Measurements from ENCODE around the gene GIPR. TPM values are rescaled to one million over a fixed set of nuclear protein-coding genes. Genes with fewer than 3 reads are reported as not detected.

The GIPR gene
- total RNA-seq, 5 donors from 2014 or later (not counting 1 experiment from before 2014, with no cell fraction given), result 6.9 to 10.8 (median 7.1) TPM

GRCh38 chr19:45729800-45730290, 61.8 kb downstream of the GIPR start:
- 19% methylated on average over 7 of the region's 10 CpGs for WGBS (ENCODE audit: insufficient coverage)
- ChIA-PET POLR2A (no interaction called here), CTCF (interaction anchor here (0.6 to 1.5 kb wide), 4 partner anchors 13 to 26 kb away, joined by 3 to 7 read pairs (median 4); no protein-coding TSS in a partner anchor)
- Histone ChIP-seq H3K9me3 (no peaks in the 10 kb centered on the region), H3K36me3 (ENCODE audit: control insufficient read depth in 2 of 2, extremely low read depth in 1 of 2, insufficient read depth in 1 of 2, low read length in 1 of 2) (peaks cover 0 to 4% of the 10 kb centered on the region in 2 donors), H3K27ac (ENCODE audit: low read length) (peak overlapping the region; percentile 64), H3K4me3 (ENCODE audit: control insufficient read depth in 1 of 2, extremely low read depth in 1 of 2, low read length in 1 of 2) (peak overlapping the region; percentile 63 to 82), H3K27me3 (replicated peaks in 1 of 2; ENCODE audit: control insufficient read depth in 2 of 2, extremely low read depth in 1 of 2, insufficient read depth in 2 of 2, low read length in 1 of 2) (no peaks in the 10 kb centered on the region), H3K4me1 (ENCODE audit: control insufficient read depth in 1 of 2, extremely low read depth in 1 of 2, insufficient read depth in 2 of 2, low read length in 2 of 2) (peaks cover 9 to 37% of the 10 kb centered on the region in 2 experiments)
- Mint-ChIP-seq H3K36me3 (no peaks in the 10 kb centered on the region), H3K27ac (peak overlapping the region; percentile 60 to 91), H3K4me3 (peak overlapping the region; percentile 82 to 95 (median 92)), H3K9me3 (no peaks in the 10 kb centered on the region), H3K27me3 (no peaks in the 10 kb centered on the region), H3K4me1 (peaks cover 36 to 39% (median 38%) of the 10 kb centered on the region in 3 donors)
- ATAC-seq (replicated peaks in 1 of 4) (no peak), DNase-seq (no peak)

GRCh38 chr19:45730368-45731288, 62.6 kb downstream of the GIPR start, which contains the start of gene FBXO46:
Gene FBXO46 (minus strand): TSS chr19:45730896. CDS start chr19:45713495, 17,401 bp downstream.
- Mint-ChIP-seq H3K9me3 (no peaks in the 10 kb centered on the region), H3K4me1 (peaks cover 36 to 39% (median 38%) of the 10 kb centered on the region in 3 donors)
- WGBS (ENCODE audit: insufficient coverage), result 0% methylated on average over 26 of the region's 48 CpGs

More at GRCh38 chr19:45730368-45731288, 62.6 kb downstream of the GIPR start, which contains the start of gene FBXO46:
- peak within 1 kb of the TSS; percentile 82 to 95 (median 92) for H3K4me3 Mint-ChIP-seq
- ChIA-PET POLR2A (interaction anchor here (0.6 to 1.0 kb wide), 3 partner anchors 18 to 43 kb away, joined by 4 to 7 read pairs (median 6); partner anchors contain the start of gene QPCTL (in 1 of the 2)), CTCF (interaction anchor here (0.6 to 1.9 kb wide), 12 partner anchors 10 to 148 kb away, joined by 3 to 7 read pairs (median 4); partner anchors contain the start of genes DMWD (in 1 of the 2) and QPCTL (in 1 of the 2))
- DNase-seq (peak; percentile 85 to 96 (median 91)), ATAC-seq (replicated peaks in 1 of 4) (peak; percentile 99)
- H3K27me3 ChIP-seq (replicated peaks in 1 of 2; ENCODE audit: control insufficient read depth in 2 of 2, extremely low read depth in 1 of 2, insufficient read depth in 2 of 2, low read length in 1 of 2), result no peaks in the 10 kb centered on the region
- H3K27me3 Mint-ChIP-seq, result no peaks in the 10 kb centered on the region
- H3K27ac Mint-ChIP-seq, result peak within 1 kb of the TSS; percentile 89 to 91
- H3K36me3 ChIP-seq (ENCODE audit: control insufficient read depth in 2 of 2, extremely low read depth in 1 of 2, insufficient read depth in 1 of 2, low read length in 1 of 2), result peaks cover 0 to 4% of the 10 kb centered on the region in 2 donors
- peaks cover 9 to 37% of the 10 kb centered on the region in 2 experiments for H3K4me1 ChIP-seq (ENCODE audit: control insufficient read depth in 1 of 2, extremely low read depth in 1 of 2, insufficient read depth in 2 of 2, low read length in 2 of 2)
- H3K36me3 Mint-ChIP-seq, result no peaks in the 10 kb centered on the region
- H3K9me3 ChIP-seq, result no peaks in the 10 kb centered on the region
- H3K4me3 ChIP-seq (ENCODE audit: control insufficient read depth in 1 of 2, extremely low read depth in 1 of 2, low read length in 1 of 2), result peak within 1 kb of the TSS; percentile 63 to 82
- H3K27ac ChIP-seq (ENCODE audit: low read length), result peak within 1 kb of the TSS; percentile 64

Other genes starting within 250 kb of the GIPR start
- 10 to 100 TPM; 41.7 to 55.4 (median 51.6) TPM for gene ERCC1, start 244.3 kb upstream of the GIPR start, total RNA-seq
- gene FOSB, start 200.2 kb upstream of the GIPR start, total RNA-seq, result 1,000 to 10,000 TPM in 1 of 5 donors, 100 to 1,000 TPM in 1, 10 to 100 TPM in 1, 1 to 10 TPM in 2; 6.7 to 1,173 (median 10.4) TPM
- 1 to 10 TPM; 1.7 to 2.5 (median 2.2) TPM for gene RTN2, start 171.2 kb upstream of the GIPR start, total RNA-seq
- 10 to 100 TPM in 2 of 5 donors, 1 to 10 TPM in 3; 5.6 to 14.6 (median 10.0) TPM for gene PPM1N, start 169.8 kb upstream of the GIPR start, total RNA-seq
- gene VASP, start 160.7 kb upstream of the GIPR start, total RNA-seq, result 100 to 1,000 TPM in 3 of 5 donors, 10 to 100 TPM in 2; 77.4 to 113 (median 101) TPM
- gene OPA3, start 83.4 kb upstream of the GIPR start, total RNA-seq, result 10 to 100 TPM in 2 of 5 donors, 1 to 10 TPM in 3; 7.9 to 11.4 (median 9.6) TPM
- under 1 TPM in 1 of 5 donors, not detected in 4; 0.20 TPM for gene GPR4, start 66.0 kb upstream of the GIPR start, total RNA-seq
- 10 to 100 TPM; 63.7 to 90.5 (median 74.1) TPM for gene EML2, start 28.8 kb upstream of the GIPR start, total RNA-seq
- 100 to 1,000 TPM; 375 to 450 (median 395) TPM for gene SNRPD2, start 23.7 kb downstream of the GIPR start, total RNA-seq
- gene QPCTL, start 24.4 kb downstream of the GIPR start, total RNA-seq, result 10 to 100 TPM in 3 of 5 donors, 1 to 10 TPM in 2; 5.4 to 13.7 (median 10.3) TPM
- gene FBXO46, start 62.7 kb downstream of the GIPR start, total RNA-seq, result 10 to 100 TPM; 27.9 to 48.3 (median 38.0) TPM
- gene MEIOSIN, start 65.2 kb downstream of the GIPR start, total RNA-seq, result not detected
- 1 to 10 TPM in 3 of 5 donors, under 1 TPM in 2; 0.89 to 2.1 (median 1.3) TPM for gene SIX5, start 101.0 kb downstream of the GIPR start, total RNA-seq
- 10 to 100 TPM; 31.4 to 46.4 (median 36.9) TPM for gene DMPK, start 114.3 kb downstream of the GIPR start, total RNA-seq
- gene DMWD, start 124.6 kb downstream of the GIPR start, total RNA-seq, result 10 to 100 TPM; 28.4 to 53.3 (median 44.6) TPM
- gene RSPH6A, start 147.1 kb downstream of the GIPR start, total RNA-seq, result under 1 TPM; 0.20 to 0.47 (median 0.38) TPM
- gene SYMPK, start 194.9 kb downstream of the GIPR start, total RNA-seq, result 100 to 1,000 TPM in 1 of 5 donors, 10 to 100 TPM in 4; 89.7 to 102 (median 94.7) TPM
- under 1 TPM in 1 of 5 donors, not detected in 4; 0.16 TPM for gene FOXA3, start 196.1 kb downstream of the GIPR start, total RNA-seq
- 10 to 100 TPM; 22.7 to 42.3 (median 38.0) TPM for gene IRF2BP1, start 217.9 kb downstream of the GIPR start, total RNA-seq
- 10 to 100 TPM in 3 of 5 donors, 1 to 10 TPM in 2; 7.3 to 17.5 (median 16.9) TPM for gene MYPOP, start 234.4 kb downstream of the GIPR start, total RNA-seq
- gene NANOS2, start 246.6 kb downstream of the GIPR start, total RNA-seq, result not detected